ENCODE results near the gene STT3B.

STT3B gene

DNA sequence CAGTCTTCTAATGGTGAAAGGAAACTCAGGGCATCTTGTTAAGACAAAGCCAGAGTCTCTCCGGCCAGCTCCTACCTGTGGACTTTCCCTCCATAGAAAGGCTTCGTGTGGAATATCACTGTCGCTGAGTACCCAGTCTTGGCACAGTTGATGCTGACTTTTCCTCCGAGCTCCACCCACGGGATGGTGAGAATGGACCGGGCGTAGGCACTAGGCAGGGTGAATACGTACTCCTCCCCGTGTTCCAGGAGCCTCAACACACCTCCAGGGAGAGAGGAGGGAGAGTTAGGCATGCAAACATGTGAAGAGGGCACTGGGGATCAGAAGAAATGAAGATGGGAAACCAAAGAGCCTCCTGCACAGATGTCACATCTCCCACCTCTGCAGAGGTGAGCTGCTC is 138.0 kb downstream of the STT3B start:
- Histone ChIP-seq H3K4me1 (ENCODE audit: control insufficient read depth, insufficient read depth, low read length) (no peaks in the 10 kb centered on the region; the same call in 1 of the 2 replicates), H3K27me3 (ENCODE audit: control insufficient read depth, insufficient read depth, low read length) (no peaks in the 10 kb centered on the region), H3K4me3 (ENCODE audit: low read depth, low read length) (no peak overlapping the region), H3K27ac (ENCODE audit: low read depth, low read length) (no peak overlapping the region), H3K9ac (ENCODE audit: low read depth, low read length) (no peak overlapping the region), H3K9me3 (ENCODE audit: control insufficient read depth, insufficient read depth, low read length) (no peaks in the 10 kb centered on the region), H3K36me3 (ENCODE audit: control insufficient read depth, insufficient read depth, low read length) (peaks cover 29% of the 10 kb centered on the region)

GRCh38 chr3:31671451-31671850 is 138.7 kb downstream of the STT3B start:
- no peaks in the 10 kb centered on the region; the same call in 1 of the 2 replicates for H3K4me1 ChIP-seq (ENCODE audit: control insufficient read depth, insufficient read depth, low read length)
- no peak overlapping the region for H3K27ac ChIP-seq (ENCODE audit: low read depth, low read length)
- H3K27me3 ChIP-seq (ENCODE audit: control insufficient read depth, insufficient read depth, low read length): no peaks in the 10 kb centered on the region
- H3K4me3 ChIP-seq (ENCODE audit: low read depth, low read length): no peak overlapping the region
- peaks cover 29% of the 10 kb centered on the region for H3K36me3 ChIP-seq (ENCODE audit: control insufficient read depth, insufficient read depth, low read length)
- no peak overlapping the region for H3K9ac ChIP-seq (ENCODE audit: low read depth, low read length)
- no peaks in the 10 kb centered on the region for H3K9me3 ChIP-seq (ENCODE audit: control insufficient read depth, insufficient read depth, low read length)

GRCh38 chr3:31671976-31672375 is 139.3 kb downstream of the STT3B start:
- H3K27me3 ChIP-seq (ENCODE audit: control insufficient read depth, insufficient read depth, low read length): no peaks in the 10 kb centered on the region
- H3K9me3 ChIP-seq (ENCODE audit: control insufficient read depth, insufficient read depth, low read length): no peaks in the 10 kb centered on the region
- H3K36me3 ChIP-seq (ENCODE audit: control insufficient read depth, insufficient read depth, low read length): peaks cover 25% of the 10 kb centered on the region
- no peak overlapping the region for H3K9ac ChIP-seq (ENCODE audit: low read depth, low read length)
- no peaks in the 10 kb centered on the region; the same call in 1 of the 2 replicates for H3K4me1 ChIP-seq (ENCODE audit: control insufficient read depth, insufficient read depth, low read length)
- H3K27ac ChIP-seq (ENCODE audit: low read depth, low read length): no peak overlapping the region
- H3K4me3 ChIP-seq (ENCODE audit: low read depth, low read length): no peak overlapping the region

- peaks cover 15% of the 10 kb centered on the region for H3K36me3 ChIP-seq (ENCODE audit: control insufficient read depth, insufficient read depth, low read length)
Measured at GRCh38 chr3:31673950-31674349, 141.2 kb downstream of the STT3B start.

DNA sequence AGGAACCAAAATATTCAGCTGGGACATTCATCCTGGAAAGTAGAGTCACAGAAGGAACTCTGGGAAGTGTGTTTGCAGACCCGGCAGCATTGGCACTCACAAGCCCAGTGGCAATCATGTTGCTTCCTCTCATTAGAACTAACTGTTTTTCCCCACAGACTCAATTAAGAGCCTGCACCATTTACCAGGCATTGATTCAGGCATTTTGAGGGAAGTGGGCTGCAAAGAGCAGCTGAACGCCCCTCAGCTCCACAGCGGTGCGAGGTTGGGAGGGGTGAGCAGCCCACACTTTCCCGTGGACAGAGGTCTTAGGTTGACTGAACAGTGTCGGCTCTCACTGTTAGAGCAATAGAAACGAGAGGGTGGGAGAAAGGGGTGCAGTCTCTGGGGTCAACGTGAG is 143.8 kb downstream of the STT3B start:
- Histone ChIP-seq H3K36me3 (ENCODE audit: control insufficient read depth, insufficient read depth, low read length) (0 out of 2 replicates have a peak, but pooled peaks cover 4% of the 10 kb centered on the region), H3K4me3 (ENCODE audit: low read depth, low read length) (no peak overlapping the region), H3K27ac (ENCODE audit: low read depth, low read length) (no peak overlapping the region), H3K4me1 (ENCODE audit: control insufficient read depth, insufficient read depth, low read length) (peaks cover 3% of the 10 kb centered on the region; the same call in 1 of the 2 replicates), H3K9ac (ENCODE audit: low read depth, low read length) (no peak overlapping the region), H3K27me3 (ENCODE audit: control insufficient read depth, insufficient read depth, low read length) (no peaks in the 10 kb centered on the region), H3K9me3 (ENCODE audit: control insufficient read depth, insufficient read depth, low read length) (no peaks in the 10 kb centered on the region)

More at GRCh38 chr3:31673950-31674349, 141.2 kb downstream of the STT3B start:
- Histone ChIP-seq H3K9me3 (ENCODE audit: control insufficient read depth, insufficient read depth, low read length) (no peaks in the 10 kb centered on the region), H3K4me3 (ENCODE audit: low read depth, low read length) (no peak overlapping the region), H3K27ac (ENCODE audit: low read depth, low read length) (no peak overlapping the region), H3K27me3 (ENCODE audit: control insufficient read depth, insufficient read depth, low read length) (no peaks in the 10 kb centered on the region), H3K9ac (ENCODE audit: low read depth, low read length) (no peak overlapping the region), H3K4me1 (ENCODE audit: control insufficient read depth, insufficient read depth, low read length) (no peaks in the 10 kb centered on the region; the same call in 1 of the 2 replicates)

DNA sequence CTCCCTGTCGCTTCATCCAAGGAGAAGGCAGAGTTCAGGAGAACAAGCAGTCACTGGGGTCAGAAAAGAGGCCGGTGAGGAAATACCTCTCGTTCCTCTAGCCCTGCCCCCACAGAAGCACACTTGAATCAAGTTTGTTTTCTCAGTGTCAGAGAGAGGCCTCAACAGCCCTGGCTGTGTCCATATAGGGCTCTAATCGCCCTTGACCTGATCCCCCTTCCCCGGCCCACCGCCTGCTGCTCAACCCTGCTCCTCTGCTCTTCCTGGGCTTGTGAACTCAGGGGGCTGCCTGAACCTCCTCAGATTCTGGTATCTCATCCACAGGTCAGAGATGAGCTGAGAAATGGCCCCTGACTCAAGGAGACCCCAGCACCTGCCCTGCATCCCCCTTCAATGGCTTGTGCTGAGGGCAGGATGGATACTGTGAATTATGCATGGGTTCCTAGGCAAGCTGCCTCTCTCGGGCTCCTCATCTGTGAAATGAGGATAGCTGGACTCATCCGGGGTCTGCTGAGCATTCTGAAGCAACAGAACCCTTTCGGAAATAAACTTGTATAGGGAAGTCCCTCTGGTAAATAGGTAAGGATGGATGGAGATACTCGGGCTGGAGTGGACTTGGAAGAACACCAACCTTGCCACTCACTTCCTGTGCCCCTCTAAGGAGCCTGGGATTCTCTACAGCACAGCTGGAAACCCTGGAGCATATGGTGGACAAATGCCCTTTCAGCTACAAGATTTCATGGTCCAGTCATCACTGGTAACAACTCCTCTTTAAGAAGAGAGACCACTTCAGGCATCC is 147.5 kb downstream of the STT3B start:
- H3K27ac ChIP-seq (ENCODE audit: low read depth, low read length): peak overlapping the region; percentile 16
- H3K27me3 ChIP-seq (ENCODE audit: control insufficient read depth, insufficient read depth, low read length): no peaks in the 10 kb centered on the region

More for the DNA sequence above, 147.5 kb downstream of the STT3B start:
- Histone ChIP-seq H3K36me3 (ENCODE audit: control insufficient read depth, insufficient read depth, low read length) (peaks cover 20% of the 10 kb centered on the region), H3K9me3 (ENCODE audit: control insufficient read depth, insufficient read depth, low read length) (no peaks in the 10 kb centered on the region), H3K4me1 (ENCODE audit: control insufficient read depth, insufficient read depth, low read length) (0 out of 2 replicates have a peak, but pooled peaks cover 3% of the 10 kb centered on the region), H3K4me3 (ENCODE audit: low read depth, low read length) (no peak overlapping the region), H3K9ac (ENCODE audit: low read depth, low read length) (no peak overlapping the region)

All from HUES48 (cell line).